ENCODE measurements around the gene CEP85L.

The CEP85L gene

DNA sequence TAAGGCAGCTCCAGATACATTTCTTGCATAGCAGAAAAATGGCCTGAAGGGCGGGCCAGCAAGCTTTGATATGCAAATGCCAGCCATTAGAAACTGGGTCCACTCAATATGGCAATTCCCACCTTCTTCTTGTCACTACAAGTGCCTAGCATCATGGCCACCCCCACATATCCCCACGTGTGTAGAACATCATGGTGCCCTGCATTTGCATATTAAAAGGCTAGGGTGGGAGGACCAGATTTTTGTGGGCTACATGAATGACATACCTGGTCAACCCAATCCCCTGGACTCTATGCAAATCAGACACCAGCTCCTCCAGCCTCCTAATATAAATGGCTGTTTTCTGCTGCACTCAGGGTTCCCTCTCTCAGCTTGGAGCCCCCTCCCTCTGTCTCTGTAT lies 71.6 kb downstream of the CEP85L start:
- no peak for DNase-seq (ENCODE audit: low read depth in 2 of 2)

DNA sequence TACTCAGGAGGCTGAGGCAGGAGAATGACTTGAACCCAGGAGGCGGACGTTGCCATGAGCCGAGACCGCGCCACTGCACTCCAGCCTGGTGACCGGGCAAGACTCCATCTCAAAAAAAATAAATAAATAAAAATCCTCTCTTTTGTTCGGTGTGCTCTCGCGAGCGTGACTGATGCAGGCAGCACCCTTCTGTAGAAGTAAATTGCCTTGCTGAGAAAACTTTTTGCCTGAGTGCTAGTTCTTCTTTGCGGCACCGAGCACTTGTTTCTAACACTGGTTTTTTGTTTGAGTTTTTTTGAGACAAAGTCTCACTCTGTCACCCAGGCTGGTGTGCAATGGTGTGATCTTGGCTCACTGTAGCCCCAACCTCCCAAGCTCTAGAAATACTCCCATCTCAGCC lies 72.8 kb downstream of the CEP85L start:
- DNase-seq (ENCODE audit: low read depth in 2 of 2) = no peak

DNA sequence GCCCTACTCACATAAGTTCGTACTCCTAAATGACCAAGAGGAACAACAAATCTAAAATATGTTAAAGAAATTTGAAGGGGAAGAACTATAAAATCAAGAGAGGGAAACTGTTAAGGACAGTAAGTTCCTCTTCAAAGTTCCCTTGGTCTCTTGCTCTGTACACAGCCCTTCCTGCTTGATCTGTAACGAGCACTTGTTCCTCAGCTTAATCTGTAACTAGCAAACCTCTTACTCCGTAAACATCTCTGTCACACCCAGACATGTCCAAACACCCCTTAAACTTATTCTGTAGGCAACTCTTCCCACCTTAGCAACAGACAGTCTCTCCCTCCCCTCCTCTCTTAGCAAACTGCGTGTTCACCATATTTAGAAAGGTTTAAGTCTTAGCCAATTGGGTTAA lies 73.4 kb downstream of the CEP85L start:
- no peak for DNase-seq (ENCODE audit: low read depth in 2 of 2)

DNA sequence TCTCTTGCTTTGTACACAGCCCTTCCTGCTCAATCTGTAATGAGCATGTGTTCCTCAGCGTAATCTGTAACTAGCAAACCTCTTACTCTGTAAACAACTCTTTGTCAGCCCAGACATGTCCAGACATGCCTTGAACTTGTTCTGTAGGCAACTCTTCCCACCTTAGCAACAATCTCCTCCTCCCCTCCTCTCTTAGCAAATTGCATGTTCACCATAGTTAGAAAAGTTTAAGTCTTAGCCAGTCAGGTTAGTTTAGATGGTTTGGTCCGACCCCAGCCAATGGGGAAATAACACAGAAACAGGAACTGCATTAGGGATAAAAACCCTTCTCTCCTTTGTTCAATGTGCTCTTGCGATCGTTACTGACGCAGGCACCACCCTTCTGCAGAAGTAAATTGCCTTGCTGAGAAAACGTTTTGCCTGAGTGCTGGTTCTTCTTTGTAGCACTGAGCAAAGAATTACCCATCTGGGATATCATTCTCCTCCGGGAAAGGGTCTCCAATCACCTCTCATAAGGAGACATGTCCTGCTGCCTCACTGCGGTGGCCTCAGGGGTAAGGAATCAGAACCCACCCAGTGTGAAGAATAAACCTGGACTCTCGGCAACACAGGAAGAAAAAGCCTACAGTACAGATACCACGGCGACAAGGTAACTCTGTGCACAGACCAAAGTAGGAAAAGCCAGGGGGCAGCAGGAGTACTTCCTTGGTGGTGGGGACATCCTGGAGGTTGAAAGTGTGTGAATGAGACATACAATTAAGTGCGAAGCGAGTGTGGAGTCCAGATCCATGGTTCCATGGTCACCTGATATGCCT lies 77.1 kb downstream of the CEP85L start:
- no peak for DNase-seq (ENCODE audit: low read depth in 2 of 2)

DNA sequence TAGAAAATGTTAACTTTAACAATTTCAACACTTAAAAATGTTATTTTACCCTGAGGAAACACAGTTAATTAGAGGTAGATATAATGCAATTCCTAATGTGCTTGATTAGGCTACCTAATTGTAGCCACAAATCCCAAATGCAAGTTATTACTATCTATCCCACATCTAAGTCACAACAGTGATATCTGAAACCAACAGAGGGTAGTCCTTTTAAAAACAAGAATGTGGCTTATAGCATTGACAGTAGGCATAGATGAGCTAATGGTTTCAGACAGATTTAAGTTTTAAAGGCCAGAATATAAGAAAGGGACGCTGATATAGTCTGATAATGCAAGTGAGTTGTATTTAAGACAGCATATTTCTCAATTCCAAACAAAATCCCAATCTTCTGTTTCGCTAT lies 80.3 kb downstream of the CEP85L start:
- DNase-seq (ENCODE audit: low read depth in 2 of 2) = no peak

DNA sequence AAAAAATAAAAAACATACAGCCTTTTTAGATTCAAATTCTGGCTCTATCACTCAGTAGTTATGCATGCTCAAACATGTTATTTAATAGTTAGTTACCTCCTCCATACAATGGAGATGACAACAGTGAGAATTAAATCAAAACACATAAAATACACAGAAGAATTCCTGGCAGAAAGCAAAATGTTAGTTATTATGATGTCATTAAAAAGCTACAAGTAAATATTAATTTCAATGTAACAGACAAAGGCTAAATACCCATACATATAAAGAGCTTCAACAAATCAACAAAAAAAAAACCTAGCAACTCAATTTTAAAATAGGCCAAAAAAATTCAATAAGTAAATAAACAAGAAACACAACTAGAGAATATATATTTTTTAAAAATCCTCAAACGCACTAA lies 81.9 kb downstream of the CEP85L start:
- DNase-seq (ENCODE audit: low read depth in 2 of 2) = no peak

DNA sequence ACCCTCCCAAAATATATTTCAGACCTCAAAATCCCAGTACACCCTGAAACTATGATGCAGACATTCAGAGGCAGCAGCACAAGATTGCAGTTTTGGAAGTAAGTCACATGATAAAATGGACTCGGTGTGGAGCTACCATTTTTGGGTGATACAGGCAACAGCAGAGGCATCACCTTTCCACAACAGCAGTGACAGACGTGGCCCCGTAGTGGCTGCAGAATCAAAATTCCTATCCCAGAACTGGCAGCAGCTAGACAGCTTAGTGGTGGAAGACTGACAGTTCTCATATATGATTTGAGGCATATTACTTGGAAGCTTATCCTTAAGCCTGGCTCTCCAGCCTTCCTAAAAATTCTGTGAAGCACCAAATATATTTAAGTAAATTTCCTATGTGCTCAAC lies 83.4 kb downstream of the CEP85L start:
- DNase-seq (ENCODE audit: low read depth in 2 of 2) = no peak

DNA sequence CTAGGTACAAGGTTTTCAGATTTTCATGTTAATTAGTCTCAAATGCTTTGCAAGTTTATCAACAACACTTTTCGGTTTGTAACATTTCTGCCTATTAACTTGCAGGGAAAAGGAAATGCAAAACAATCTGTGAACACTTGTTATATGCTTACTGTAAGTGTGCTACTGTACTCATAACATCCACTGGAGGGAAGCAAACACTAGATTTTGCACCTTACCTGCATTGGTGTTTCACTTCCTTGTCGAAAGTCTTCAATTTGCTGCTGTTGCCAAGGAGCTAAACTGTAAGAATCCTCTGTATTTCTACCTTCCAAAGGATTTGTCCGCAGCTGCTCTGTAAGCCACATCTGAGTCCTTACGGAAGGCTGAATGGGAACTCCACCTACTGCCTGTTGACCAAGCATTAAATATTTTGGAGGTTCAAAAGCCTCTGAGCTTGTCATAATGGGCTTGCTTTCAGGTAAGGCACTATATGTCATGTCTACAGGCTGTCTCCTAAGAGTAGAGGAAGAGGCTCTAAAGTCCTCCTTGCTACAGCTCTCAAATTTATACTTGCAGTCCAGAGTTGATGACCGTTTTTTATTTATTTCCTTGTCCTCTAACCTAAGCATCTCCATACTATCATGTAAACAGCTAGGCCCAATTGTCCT lies 86.0 kb downstream of the CEP85L start:
- no peak for DNase-seq (ENCODE audit: low read depth in 2 of 2)

DNA sequence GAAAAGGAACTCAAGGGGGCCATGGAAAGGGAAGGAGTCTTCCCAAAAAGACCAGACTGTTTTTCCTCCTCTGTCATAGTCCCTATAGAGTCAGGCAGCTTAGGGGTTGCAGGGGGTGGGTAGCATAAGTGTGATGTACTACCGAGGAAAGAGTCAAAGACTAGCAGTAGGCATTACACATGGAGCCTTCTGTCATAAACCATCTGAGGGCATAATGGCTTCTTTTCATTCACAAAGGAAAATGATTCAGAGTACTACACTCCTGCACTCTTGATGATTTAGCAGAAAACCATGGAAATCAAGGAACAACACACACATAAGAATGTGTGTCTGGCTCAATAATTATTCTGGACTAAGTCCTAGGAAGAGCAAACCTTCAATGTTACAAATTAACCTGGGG lies 88.4 kb downstream of the CEP85L start:
- no peak for DNase-seq (ENCODE audit: low read depth in 2 of 2)

DNA sequence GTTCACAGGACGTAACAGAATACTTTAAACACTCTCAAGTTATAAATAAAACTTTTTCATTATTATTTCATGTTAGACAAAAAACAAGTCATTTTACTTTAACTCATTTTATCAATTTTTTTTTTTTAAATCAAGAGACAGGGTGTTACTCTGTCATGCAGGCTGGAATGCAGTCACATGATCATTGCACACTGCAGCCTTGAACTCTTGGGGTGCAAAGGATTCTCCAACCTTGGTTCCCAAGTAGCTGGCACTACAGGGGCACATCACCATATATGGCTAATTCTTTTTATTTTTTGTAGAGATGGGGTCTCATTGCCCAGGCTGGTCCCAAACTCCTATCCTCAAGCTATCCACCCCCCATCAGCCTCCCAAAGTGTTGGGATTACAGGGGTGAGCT lies 89.1 kb downstream of the CEP85L start:
- DNase-seq (ENCODE audit: low read depth in 2 of 2) = no peak

DNA sequence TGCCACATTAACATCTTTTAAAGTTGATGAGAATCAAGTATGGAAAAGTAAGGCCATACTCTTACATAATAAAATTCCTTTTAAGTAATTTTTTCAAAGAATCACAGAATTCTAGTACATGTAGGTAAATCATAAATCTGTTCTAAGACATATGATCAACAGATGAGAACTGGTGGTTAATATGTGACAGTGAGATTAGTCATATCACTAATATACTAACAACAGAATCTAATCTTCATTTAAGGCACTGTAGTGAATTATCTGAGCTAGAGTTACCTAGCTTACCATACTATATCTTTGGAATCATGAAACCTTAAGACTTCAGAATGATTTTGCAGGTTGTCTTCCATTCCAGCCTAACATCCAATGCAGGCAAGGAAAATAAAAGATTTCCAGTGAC lies 91.7 kb downstream of the CEP85L start:
- DNase-seq (ENCODE audit: low read depth in 2 of 2) = no peak

DNA sequence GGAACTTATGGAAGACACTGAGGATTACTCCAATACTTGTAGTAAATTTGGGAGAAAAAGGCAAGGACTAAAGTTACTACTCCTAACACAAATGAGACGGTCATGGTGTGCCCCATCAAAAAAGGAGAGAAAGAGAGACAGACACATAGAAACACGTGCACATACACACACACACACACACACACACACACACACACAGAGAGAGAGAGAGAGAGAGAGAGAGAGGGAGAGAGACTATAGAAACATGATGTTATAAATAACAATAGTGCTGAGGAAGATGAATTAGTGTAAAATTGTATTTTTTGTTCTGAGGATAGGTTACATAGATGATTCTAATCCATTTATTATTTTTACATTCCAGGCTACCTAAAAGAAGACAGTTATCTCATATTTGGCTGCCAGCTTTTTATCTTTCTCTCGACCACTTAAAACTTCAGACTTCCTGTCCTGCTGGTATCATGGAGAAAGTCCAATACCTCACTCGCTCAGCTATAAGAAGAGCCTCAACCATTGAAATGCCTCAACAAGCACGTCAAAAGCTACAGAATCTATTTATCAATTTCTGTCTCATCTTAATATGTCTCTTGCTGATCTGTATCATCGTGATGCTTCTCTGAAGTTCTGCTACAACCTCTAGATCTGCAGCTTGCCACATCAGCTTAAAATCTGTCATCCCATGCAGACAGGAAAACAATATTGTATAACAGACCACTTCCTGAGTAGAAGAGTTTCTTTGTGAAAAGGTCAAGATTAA lies 92.8 kb downstream of the CEP85L start:
- DNase-seq (ENCODE audit: low read depth in 2 of 2) = no peak

DNA sequence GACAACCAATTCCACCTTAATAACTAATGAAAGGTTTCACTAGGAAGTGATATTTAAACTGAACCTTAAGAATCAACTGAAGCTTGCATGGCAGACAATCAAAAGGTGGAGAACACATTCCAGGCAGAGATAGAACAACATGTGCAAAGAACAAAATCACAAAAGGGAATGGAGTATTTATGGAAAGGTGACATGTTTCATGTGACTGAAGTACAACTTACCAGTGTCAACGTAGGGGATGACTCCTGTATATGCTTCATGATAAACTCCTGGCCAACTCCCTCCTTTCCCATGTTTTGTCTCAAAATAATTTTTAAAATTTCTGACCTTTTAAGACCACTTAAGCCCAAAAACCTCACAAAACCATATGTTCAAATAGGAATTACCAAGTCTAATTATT lies 96.7 kb downstream of the CEP85L start:
- no peak for DNase-seq (ENCODE audit: low read depth in 2 of 2)

DNA sequence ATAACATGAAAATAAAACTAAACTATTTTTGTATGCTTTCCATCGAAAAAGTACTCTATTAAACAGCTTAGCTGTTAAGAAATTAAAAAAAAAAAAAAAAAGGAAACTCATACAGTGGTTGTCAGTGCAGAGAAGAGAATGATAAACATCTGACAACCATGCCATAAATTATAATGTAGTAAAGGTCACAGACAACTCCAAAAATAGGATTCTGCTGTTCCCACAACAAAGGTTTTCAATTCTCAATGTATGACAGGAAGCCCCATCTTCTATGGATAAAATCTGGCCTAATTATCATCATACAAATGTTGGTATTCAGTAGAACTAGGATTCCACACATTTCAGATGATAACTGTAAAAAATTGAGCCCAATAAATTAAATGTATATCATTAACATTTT lies 98.3 kb downstream of the CEP85L start:
- DNase-seq (ENCODE audit: low read depth in 2 of 2) = no peak

DNA sequence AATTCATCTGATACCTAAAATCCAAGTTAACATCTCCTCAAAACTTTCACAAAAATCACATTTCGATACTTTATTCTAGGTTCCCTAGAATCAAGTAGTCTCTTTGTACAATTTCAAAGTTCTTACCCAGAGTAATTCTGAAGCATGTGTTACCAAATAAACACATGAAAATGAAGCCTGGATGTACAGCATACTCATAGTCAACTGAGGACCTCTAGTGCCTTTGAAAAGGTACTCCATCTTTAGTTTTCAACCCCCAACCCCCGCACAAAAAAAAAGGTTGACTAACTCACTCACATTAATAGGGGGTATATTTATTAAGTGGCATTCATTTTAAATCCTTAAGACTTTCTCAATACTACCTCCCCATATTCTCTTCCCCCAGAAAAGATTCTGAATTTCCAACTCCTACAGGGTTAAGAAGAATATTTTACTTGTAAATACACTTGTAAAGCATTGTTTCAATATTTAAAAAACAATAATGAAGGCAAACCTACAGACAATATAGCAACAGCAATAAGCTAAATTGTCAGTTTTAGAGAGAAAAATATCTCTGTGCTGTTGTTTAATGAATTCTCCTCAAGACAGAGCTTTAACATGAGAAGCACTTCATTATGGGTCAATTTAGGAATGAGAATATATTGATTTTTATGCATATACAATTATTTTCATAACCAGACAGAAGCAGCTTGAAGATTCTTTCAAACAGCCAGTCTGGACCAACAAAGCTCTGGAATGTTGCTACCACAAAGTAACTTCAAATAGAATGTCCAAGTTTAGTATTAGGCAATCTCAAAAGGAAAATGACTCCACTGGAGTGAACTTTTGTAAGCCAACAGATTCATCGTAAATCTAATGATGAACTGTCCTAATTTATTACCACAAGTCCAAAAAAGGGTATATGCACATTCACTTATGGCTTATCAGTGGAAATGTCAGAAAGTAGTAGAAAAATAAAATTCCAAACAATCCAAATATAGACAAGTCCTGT lies 100.0 kb downstream of the CEP85L start:
- no peak for DNase-seq (ENCODE audit: low read depth in 2 of 2)

DNA sequence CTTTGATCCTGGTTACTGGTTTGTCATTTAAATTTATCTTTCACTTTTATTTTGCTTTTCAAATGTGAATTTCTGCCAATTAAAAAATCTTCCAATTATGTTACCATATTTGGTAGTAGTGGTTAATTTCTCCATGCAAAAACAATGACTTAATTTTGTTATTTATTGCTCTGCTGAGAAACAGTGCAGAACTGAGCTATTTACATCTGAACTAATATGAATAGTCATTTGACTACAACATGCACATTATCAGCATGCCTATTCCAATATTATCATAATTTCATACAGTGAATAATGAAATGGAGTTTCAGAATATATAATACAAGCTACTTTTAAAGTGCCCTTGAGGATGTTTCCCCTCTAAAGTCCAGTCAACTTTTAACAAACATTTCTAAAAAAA lies 102.8 kb downstream of the CEP85L start:
- no peak for DNase-seq (ENCODE audit: low read depth in 2 of 2)

DNA sequence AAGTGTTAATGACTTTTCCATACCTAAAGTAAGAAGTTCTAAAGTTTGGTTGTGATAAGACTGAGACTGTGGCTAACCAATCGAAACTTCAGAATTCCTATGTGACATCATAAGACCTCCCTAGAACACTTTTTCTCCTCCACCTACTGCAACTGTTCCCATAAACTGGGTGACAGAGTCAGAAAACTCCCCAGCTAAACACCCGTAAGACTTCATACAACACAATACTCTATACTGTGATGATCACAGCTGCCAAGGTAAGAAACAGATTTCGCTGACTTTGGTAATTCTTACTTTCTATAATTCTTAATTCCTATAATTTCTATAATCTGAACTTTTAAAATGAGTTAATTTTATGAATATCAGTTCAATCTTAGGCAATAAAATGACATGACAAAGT lies 103.3 kb downstream of the CEP85L start, which contains the start of gene PLN:
Gene PLN, plus strand, starts transcription at position 161 of the 400 bp plus-strand sequence. CDS start 10,626 bp downstream, outside the sequence.
- no peak for DNase-seq (ENCODE audit: low read depth in 2 of 2)

DNA sequence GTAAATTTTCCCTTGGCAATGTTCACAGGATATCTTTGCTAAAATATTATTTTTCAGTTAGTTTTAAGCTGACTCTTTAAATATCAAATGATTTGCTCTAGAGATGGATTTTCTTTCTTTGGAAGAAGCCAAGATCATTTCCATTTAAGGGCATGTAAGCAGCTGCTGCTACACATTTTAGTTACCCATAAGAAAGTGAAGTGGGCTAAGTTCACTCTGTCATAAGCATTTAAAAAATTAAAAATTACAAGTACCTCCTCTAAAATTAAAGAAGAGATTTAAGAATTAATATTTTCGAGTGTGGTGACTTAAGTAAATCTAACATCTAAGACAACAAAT lies 104.5 kb downstream of the CEP85L start:
- DNase-seq (ENCODE audit: low read depth in 2 of 2) = no peak

DNA sequence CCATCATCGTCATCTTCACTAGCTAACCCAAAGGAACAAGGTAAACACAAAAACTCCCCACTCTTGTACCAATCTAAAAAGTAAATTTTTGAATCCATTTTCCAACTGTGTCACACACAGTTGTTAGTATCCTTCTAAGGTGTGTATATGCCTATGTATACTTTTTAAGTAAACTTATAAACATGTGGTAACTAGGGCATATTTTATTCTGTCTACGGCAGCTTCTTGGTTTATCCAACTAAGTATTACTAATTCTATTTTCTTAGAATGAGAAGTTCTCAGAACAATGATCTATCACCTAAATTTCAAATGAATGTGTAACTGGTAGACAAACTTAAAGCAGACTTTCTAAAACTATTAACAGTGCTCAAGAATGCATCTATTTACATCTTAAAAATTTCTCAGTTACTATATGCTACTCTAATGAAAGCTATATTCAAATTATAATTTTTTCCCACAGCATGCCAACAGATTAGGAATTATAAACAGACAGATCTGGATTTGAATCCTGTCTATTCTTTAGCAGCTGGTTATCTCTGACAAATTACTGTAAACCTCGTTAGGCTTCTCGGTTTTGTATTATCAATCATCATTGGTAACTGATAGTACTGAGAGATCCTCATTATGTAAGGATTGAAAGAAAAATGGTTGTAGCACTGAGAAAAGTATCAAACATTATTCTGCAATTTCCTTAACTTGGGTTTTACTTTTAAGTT lies 105.1 kb downstream of the CEP85L start:
- no peak for DNase-seq (ENCODE audit: low read depth in 2 of 2)

DNA sequence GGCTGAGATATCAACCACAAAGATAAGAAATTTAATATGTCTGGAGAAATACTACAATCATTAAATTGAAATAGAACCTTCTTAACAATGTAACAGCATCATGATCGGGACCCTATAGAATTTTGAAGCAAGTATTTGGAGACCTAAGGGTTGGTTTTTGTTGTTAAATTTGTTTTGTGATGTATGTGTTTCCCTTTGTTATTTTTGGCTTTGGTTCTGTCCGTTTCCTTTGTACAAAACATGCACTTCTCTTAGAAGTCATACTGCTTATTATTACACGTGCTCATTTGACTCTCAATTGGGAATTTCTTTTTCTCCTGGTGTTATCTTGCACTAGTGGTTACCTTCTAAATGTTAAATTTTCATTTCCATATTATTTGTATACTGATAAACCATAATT lies 107.3 kb downstream of the CEP85L start:
- no peak for DNase-seq (ENCODE audit: low read depth in 2 of 2)
